Activated T-cell treated with anti-CD3 and anti-CD28 coated beads for 24 hours (primary cell): Measurements from ENCODE around the gene SYAP1.
"Not testable (repeated sequence)": the region's sequence is repeated elsewhere in the genome, so short reads cannot be mapped to it uniquely, and the experiment has no call there.

ENCODE experiments used
- DNase-seq: peaks from one replicate; pipeline ENCODE4 v3.0.0-alpha.2; 2020; ENCODE audit warnings: low read depth

The SYAP1 gene

DNA sequence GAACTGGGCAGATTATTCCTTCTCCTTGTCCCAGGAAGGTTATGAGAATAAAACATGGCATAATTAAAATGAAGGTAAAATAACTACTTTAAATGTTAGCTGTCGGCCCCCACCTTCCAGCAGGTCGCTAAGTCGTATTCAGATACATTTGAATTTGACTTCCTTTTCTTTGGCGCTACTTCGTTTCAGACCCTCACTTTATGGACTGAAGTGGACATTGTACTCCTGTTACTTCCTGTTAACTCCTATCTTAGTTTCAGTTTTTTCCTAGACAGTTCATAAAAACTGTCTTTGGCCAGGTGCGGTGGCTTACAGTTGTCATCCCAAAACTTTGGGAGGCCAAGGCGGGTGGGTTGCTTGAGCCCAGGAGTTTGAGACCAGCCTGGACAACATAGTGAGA, 5.7 kb downstream of the SYAP1 start:
- no peak for DNase-seq

DNA sequence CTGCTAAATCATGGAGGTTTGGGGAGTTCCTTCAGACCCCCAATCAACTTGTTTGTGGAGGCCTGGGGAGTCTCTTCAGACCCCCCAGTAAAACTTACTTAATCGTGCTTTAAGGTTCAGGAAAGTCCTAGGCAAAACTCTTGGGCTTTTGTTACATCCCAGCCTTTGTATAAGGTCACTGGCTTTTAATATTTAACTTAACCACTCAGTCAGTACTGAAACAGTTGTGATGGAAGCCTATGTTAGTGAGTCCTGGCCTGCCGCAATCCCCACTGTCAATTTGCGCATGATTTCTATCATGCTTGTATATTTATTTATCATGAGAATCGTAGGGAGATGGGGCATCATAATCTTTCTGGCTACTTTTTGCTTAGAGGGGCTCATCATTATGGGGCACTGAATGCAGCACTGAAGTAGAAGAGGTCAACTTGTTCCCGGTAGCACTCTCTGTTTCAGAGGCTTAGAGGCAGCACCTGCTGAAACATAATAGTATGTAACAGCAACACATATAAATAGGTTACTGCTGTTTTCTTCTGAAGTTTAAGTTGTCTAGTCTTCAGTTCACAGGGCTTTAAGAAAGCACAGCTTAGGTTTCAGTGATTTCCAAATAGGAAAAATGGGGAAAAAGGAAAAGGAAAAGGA, 7.1 kb downstream of the SYAP1 start:
- DNase-seq = not testable (repeated sequence)

DNA sequence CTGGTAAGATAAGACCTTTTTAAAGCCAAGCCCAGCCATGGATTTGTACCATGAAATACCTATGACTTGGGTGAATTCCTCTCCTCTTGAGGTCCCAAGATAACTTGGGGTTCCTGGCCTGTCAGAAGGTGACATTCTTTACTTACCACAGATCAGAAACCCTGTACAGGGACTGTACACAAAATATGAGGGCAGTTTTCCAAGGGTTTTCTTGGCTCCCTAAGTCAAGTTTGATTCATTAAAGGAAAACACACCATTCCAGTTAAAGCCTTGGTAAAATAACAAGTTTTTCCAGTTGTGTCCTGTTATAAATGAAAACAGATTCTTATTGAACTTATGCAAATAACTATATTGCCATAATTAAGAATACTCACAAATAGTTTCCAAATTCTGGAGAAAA, 8.2 kb downstream of the SYAP1 start:
- no peak for DNase-seq

DNA sequence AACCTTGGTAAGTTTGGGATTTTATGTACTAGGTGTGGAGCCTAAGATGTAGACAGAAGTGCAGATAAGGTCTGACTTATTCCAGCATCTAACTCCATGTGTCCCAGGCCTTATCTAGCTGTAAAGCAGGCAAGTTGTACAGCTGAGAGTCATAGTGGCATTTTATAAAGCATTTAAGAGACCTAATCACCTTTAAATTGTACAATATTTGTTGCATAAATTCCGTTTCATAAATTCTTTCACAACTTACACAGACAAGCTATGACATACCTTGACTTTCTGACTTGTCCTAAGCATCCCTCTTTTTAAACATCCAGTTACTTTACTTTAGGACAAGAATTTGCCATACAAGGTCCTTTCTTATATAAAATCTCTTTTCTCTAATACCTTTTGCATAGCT, 11.0 kb downstream of the SYAP1 start:
- DNase-seq = no peak

DNA sequence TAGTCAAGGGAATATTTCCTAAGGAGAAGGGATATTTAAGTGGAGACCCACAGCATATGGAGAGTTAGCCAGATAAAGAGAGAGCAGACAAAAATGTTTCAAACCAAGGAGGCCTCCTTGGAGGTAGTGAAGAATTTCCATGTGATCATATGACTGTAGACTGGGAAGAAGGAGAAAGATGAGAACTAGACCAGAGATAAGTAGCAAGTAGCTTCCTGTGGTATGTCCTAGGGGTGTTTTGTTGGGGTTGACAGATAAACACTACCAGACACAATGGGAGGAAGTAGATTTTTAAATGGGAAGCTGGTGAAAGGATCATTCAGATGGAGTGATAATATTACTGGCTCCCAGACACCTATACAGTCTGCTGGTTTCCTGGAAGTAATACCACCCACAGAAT, 13.6 kb downstream of the SYAP1 start:
- no peak for DNase-seq

DNA sequence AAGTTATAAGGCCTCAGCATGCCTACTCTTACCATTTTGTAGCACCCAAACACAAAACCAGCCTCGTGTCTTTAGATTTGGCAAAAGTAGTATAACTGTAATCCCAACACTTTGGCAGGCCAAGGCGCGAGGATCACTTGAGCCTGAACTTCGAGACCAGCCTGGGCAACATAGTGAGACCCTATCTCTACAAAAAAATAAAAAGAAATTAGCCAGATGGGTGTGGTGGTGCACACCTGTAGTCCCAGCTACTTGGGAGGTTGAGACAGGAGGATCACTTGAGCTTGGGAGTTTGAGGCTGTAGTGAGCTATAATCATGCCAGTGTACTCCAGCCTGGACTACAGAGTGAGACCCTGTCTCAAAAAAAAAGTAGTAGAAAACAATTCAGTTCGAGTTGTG, 17.6 kb downstream of the SYAP1 start:
- no peak for DNase-seq

DNA sequence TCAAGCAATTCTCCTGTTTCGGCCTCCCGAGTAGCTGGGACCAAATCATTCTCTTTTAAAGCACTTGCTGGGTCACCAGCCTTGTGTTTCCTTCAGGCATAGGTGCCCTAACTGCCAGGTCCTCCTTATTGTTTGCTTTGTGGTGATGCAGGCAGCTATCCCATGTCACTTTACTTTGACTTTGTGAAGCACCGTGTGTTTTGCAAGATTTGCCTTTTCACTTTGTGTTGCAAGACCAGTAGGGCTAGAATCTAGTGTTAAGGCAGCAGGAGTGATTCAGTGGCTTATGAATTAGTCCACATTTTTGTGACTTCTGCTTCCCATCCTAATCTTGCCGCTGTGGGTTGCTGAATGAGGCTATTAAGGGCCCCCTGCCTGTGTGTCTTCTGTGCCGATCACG, 20.2 kb downstream of the SYAP1 start:
- no peak for DNase-seq

DNA sequence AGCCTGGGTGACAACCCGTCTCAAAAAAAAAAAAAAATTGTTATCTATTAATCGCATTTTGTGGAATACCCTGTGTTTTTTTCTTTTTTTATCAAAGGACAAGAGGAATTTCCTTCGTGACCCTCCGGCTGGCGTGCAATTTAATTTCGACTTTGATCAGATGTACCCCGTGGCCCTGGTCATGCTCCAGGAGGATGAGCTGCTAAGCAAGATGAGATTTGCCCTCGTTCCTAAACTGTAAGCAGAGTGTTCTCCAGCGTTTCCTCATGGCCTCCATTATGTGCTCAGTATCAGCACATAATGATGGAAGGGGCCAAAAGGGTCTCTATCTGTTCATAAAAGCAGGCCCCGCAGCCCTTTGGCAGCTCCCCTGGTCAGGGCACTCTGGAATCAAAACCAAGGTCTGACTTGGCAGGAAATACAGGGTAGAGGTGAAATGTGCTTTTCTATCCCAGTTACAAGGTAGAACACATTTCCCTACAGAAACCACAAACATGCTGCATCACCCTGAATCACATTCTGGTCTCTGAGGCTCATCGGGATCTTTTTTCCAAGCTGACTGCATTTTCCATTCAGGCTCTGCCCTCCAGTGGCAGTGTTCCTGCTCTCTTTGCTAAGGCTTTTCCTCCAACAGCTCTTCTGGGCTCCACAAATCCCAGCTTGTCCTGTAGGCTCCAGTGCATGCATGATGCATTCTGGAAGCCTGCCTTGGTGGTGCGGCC, 24.4 kb downstream of the SYAP1 start:
- DNase-seq = no peak

DNA sequence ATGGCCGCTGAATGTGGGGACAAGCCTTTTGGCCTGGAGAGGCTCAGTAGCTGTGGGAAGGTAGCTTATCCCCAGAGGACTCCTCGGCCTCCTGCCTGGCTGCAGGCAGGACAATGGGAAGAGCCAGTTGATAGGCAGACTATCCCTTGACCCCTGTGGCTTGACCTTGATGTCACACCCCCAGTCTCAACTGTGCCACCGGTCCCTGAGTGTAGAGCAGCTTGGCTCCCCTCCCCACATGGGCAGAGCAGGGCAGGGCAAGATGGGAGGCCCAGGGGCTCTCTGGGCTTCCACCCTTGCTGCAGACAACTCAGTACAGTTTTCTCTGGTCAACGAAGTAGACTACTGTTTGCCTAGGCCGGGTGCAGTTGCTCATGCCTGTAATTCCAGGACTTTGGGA, 25.7 kb downstream of the SYAP1 start:
- no peak for DNase-seq

DNA sequence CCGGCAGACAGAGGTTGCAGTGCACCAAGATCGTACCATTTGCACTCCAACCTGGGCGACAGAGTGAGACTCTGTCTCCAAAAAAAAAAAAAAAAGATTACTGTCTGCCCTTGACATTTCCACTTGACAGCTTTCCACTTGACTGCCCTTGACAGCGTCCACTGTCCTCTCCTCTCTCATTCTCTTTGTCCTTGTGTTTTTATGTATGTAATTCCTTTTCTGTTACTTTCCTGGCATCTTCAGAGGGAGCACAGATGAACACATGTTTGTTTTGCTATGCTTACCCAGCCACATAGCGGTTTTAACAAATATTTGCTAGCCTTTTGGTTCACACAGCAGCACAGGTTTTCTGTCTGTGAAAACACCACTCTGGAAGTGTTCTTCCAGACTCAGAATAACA, 26.2 kb downstream of the SYAP1 start:
- DNase-seq = no peak

DNA sequence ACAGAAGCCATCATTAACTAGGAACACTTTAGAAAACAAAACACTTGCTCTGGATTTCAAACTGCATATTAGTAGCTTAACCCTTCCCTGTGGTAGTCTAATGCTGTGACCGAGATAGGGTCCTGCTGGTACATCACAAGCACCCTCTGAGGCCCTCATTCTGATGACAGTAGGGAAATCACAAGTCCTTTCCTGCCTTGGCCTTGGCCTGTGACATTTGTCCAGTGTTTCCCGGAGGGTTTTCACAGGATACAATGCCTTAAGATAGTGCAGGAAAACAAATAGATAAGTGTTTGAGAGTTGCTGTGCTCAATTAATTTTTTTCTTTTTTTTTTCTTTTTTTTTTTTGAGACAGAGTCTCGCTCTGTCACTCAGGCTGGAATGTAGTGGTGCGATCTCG, 29.0 kb downstream of the SYAP1 start:
- DNase-seq = no peak

DNA sequence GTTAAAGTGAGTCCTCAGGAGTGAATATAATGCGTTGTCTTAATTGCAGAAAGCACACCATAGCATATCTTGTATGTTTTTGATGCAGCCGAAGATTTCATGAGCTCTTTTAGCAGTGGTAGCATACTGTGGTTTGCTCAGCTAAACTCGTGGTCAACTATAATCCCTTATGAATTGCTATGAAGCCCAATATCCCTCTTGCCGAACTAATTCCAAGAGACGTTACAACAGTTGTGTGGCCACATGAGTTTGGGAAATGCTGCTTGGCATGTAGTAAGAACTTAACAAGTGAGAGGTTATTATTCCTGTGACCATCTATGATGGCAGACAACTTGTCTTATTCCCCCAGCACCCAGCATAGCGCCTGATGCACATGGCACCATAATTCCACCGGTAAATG, 30.7 kb downstream of the SYAP1 start:
- DNase-seq = no peak

DNA sequence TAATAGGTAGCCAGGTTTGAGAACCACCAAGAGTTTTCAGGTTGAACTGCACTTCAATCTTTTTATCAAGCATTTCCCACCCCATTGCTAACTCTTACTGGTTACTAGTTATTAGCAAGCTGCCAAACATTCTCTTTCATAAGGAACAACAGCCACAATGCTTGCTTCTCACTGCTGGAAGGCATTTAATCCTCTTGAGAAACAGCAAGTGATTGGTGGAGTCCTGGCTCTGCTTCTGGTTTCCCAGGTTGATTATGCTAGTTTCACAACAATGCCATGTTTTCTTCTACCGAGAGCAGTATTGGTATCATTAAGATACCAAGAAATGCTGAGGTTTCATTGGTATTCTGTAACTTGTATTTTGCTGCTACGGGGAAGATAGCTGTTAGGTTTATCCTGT, 34.6 kb downstream of the SYAP1 start:
- no peak for DNase-seq

DNA sequence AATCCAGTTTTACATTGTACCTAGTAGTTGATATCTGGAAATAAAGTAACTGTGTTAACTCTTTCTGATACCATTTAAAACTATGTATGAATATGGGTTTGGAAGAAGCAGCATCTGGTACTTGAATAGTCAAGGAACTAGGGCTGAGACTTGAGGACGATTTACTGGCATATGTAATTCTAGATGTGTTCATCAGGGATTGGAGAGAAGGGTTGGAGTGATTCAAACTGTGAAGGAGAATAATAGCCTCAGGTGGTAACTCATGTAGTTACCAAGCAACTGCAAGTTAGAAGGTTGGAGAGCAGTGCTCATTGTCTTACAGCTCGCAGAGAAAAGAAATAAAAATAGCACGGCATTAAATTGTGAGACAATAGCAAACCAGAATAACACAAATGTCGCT, 37.3 kb downstream of the SYAP1 start:
- no peak for DNase-seq

DNA sequence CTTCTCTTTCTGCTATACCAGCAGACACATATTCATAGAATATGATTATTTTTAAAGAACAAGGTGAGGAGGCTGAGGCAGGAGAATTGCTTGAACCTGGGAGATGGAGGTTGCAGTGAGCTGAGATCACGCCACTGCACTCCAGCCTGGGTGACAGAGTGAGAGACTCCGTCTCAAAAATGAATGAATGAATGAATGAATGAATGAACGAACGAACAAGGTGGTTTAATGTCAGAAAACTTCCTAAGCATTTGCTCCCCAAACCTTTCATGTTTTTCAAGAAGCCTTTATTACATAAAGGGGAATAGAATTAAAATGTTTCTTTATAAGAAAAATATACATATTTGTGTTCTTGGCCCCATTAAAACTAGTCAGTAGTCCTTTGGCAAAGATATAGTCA, 42.1 kb downstream of the SYAP1 start:
- not testable (repeated sequence) for DNase-seq

DNA sequence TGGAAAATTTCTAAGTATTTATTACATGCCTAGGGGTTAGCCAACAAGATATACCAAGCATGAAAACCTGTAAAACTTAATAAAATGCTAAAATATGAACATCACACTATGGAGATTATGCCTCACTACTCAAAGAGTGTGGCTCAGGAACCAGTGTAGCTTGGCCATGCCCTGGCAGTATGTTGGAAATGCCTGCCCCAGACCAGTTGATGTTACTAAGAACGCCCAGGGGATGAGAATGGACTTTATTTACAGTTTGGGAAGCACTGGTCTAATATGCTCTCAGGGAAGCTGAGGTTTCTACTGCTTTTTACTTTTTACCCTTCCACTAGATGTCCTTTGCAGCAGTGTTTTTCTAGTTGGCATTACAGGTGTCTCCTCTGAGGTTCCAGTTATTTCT, 43.2 kb downstream of the SYAP1 start:
- DNase-seq = no peak

DNA sequence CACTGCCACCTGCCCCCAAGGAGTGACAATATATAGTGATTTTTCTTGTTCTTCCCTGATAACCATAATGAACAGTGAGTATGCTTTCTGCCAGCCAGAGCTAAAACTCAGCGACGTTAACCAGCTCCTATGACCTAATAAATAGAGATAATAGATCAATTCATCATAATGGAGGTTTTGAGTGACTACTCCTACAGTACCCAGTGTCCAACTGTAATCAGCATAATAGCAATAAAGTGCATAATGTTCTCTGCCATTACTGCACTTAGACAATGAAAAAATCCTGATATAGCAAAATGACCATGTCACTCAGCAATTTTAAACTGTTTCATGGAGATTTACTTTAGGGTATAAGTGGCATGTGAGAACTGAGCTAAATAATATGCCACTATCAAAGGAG, 46.2 kb downstream of the SYAP1 start:
- no peak for DNase-seq

DNA sequence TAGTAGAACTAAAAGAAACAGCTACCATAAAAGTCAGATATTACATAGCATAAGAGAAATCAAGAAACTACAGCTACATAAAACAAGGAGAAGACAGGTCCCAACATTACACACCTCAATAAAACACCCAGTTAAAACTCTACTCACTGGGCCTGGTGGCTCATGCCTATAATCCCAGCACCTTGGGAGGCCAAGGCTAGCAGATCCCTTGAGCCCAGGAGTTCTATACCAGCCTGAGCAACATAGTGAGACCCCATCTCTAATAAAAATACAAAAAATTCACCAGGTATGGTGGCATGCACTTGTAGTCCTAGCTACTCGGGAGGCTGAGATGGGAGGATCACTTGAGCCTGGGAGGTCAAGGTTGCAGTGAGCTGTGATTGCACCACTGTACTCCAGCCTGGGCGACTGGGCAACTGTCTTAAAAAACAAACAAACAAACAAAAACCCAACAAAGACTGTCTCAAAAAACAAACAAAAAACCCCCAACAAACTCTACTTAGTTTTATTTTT, 51.6 kb downstream of the SYAP1 start:
- DNase-seq = no peak

DNA sequence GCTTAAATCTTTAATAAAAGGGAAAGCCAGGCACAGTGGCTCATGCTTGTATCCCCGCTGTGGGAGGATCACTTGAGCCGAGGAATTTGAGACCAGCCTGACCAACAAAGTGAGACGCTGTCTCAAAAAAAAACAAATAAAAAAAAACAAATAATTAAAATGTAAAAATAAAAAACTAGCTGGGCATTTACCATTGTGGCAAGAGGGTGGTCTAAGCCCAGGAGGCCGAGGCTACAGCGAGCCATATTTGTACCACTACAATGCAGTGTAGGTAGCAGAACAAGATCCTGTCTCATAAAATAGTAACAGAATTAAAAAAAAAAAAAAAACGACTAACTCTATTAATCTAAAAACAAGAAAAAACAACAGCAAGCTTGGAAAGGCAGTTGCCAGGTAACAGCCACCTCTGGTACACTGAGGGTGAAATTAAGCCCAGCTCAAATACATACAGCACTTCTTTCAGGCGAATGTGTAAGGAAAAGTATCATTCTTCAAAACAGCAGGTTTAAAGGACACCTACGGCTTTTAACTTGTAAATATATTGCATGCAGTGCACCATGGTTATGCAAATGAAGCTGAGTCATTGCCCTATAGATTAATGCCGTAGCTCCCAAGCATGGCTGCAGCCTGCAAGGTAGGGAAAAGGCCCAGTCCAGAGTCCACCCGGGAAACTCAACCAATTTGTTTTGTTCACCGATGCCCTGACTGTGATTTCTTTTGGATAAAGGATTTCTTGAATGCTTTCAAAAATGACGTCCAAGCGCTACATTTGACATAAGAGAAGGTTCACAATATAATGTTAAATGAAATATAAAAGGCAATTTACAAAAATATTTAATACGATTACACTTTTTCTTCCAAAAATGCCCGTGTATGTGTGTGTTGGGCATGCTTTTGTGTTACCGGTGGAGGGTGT, 52.3 kb downstream of the SYAP1 start:
- no peak for DNase-seq

DNA sequence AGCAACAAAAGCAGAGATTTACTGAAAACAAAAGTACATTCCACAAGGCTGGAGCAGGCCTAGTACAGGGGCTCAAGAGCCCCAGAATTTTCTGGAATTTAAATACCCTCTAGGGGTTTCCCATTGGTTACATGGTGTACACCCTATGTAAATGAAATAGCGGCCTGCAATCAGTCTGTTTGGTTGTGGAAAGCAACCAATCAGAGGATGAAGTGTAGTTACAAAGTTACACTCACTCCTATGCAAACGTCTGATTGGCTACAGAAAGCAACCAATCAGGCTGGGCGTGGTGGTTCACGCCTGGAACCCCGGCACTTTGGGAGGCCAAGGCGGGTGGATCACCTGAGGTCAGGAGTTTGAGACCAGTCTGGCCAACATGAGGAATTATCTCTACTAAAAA, 53.0 kb downstream of the SYAP1 start:
- no peak for DNase-seq

DNA sequence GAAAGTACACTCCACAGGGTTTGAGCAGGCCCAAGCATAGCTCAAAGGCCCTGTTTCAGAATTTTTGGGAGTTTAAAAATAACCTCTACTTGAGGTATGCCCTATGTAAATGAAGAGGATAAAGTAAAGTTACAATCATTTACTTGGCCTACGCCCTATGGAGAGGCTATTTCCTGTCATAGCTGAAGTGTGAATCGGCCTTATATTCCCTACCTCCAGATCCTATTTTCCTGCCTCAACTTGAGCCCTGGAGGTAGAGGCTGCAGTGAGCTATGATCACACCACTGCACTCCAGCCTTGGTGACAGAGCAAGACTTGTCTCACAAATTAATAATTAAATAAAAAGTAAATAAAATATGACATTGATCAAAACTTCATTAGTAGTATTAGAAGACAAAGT, 55.3 kb downstream of the SYAP1 start:
- DNase-seq = no peak

DNA sequence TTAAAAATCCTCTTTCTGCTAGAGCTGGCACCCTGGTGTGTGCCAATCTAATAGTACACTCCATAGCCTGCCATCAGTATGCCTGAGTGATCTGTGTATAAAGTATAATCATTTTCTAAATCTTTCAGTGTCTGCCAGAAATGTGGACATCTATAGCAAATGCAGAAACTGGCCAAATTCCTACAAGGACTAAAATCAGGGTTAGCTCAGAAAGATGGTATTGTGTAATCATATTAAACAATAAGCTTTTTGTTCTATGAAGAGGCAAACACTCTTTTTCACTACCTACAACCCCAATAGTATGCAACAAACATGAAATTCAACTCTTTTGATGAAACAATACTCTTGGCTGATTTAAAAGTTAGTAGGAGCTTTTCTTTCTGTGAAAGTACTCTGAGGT, 59.1 kb downstream of the SYAP1 start:
- DNase-seq = no peak

DNA sequence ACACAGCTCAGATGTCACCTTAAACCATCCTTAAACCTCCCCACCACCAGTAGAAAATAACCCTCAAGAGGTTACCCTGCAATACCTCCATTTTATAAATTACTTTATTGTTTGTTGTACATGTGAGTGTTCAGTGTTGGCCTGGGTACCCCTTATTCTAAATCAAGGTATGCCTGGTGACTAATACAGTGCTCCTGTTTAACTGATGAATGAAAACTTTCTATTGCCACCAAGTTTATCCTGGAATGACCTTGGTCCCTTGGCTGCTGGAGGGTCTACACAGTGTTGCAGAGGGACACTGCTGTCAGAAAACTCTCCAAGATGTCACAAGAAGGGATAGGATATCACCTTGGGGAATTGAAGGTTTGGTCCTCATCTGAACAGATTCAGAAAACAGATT, 59.6 kb downstream of the SYAP1 start:
- DNase-seq = no peak
